Ramos (cell line): Measurements from ENCODE around the gene ADGRL3.

Source experiments
- in situ Hi-C: fragments of 300-500 bp; cut with MboI; formaldehyde crosslinking; loops from one replicate; pipeline ENCODE4 v1.14.3; 2022; ENCODE audit warnings: low sequenced_read_pairs; ENCODE audit not compliant: unreplicated experiment

ADGRL3 gene

GRCh38 chr4:61274286-61274685, 74.2 kb downstream of the ADGRL3 start:
- in situ Hi-C loops, result no loop called here

GRCh38 chr4:61275241-61275640, 75.1 kb downstream of the ADGRL3 start:
- in situ Hi-C loops, result no loop called here

GRCh38 chr4:61276029-61276428, 75.9 kb downstream of the ADGRL3 start:
- in situ Hi-C loops, result no loop called here

GRCh38 chr4:61277785-61278760, 77.9 kb downstream of the ADGRL3 start:
- in situ Hi-C loops, result no loop called here

- in situ Hi-C loops, result no loop called here
These were observed 92.2 kb downstream of the ADGRL3 start for GRCh38 chr4:61292322-61292721.

GRCh38 chr4:61293707-61294400, 93.7 kb downstream of the ADGRL3 start:
- in situ Hi-C loops, result no loop called here

GRCh38 chr4:61294936-61295335, 94.8 kb downstream of the ADGRL3 start:
- in situ Hi-C loops, result no loop called here

- in situ Hi-C loops, result no loop called here
These were observed 96.0 kb downstream of the ADGRL3 start for GRCh38 chr4:61296144-61296543.

- in situ Hi-C loops, result no loop called here
These were observed 98.1 kb downstream of the ADGRL3 start for GRCh38 chr4:61298178-61298740.

GRCh38 chr4:61299316-61299715, 99.2 kb downstream of the ADGRL3 start:
- in situ Hi-C loops, result no loop called here

GRCh38 chr4:61300266-61300844, 100.2 kb downstream of the ADGRL3 start:
- in situ Hi-C loops, result no loop called here

GRCh38 chr4:61301271-61301670, 101.1 kb downstream of the ADGRL3 start:
- in situ Hi-C loops, result no loop called here

GRCh38 chr4:61308033-61308432, 107.9 kb downstream of the ADGRL3 start:
- in situ Hi-C loops, result no loop called here

- in situ Hi-C loops, result no loop called here
These were observed 109.5 kb downstream of the ADGRL3 start for GRCh38 chr4:61309616-61310015.

- in situ Hi-C loops, result no loop called here
These were observed 112.4 kb downstream of the ADGRL3 start for GRCh38 chr4:61312526-61312925.

GRCh38 chr4:61318431-61318830, 118.3 kb downstream of the ADGRL3 start:
- in situ Hi-C loops, result no loop called here

GRCh38 chr4:61319156-61319555, 119.0 kb downstream of the ADGRL3 start:
- in situ Hi-C loops, result no loop called here

- in situ Hi-C loops, result no loop called here
These were observed 120.0 kb downstream of the ADGRL3 start for GRCh38 chr4:61320154-61320553.

GRCh38 chr4:61320631-61321030, 120.5 kb downstream of the ADGRL3 start:
- in situ Hi-C loops, result no loop called here

- in situ Hi-C loops, result no loop called here
These were observed 132.6 kb downstream of the ADGRL3 start for GRCh38 chr4:61332693-61333092.

- in situ Hi-C loops, result no loop called here
These were observed 133.4 kb downstream of the ADGRL3 start for GRCh38 chr4:61333490-61333889.
